PC-3 (cell line): ENCODE measurements around the gene GALNT10. TPM values are rescaled to one million over a fixed set of nuclear protein-coding genes. Genes with fewer than 3 reads are reported as not detected.

Experiments used
- ATAC-seq: fragments of 200-7000 bp; cut with Tn5 transposase; 2 replicates; pipeline ENCODE4 v1.9.1; 2020; ENCODE audit warnings: mild to moderate bottlenecking, moderate library complexity
- BruUV-seq: library from RNA; stranded (reverse); fragments of 400-500 nt; replicated peaks from 2 replicates; lab custom pipeline; 2021; lab: Mats Ljungman, UMichigan
- CTCF ChIA-PET: fragments of 300-600 bp; sonication (Branson Sonifier 250); formaldehyde crosslinking; loops from one replicate; lab custom pipeline; 2022; ENCODE audit warnings: antibody characterized with exemption; lab: Charles Lee
- POLR2A ChIA-PET: fragments of 300-600 bp; sonication (Branson Sonifier 250); formaldehyde crosslinking; loops from one replicate; lab custom pipeline; 2022; ENCODE audit warnings: antibody characterized with exemption; ENCODE audit not compliant: unreplicated experiment; lab: Charles Lee
- DNase-seq: peaks from one replicate; pipeline ENCODE4 v3.0.0-alpha.2; 2015
- H2AFZ ChIP-seq: fragments of 300-600 bp; sonication (generic); 2 replicates; pipeline ENCODE4 v1.6.0; 2016; ENCODE audit warnings: antibody characterized with exemption, low read length
- H3F3A ChIP-seq: fragments of 300-600 bp; sonication (generic); one replicate; pipeline ENCODE4 v1.6.0; 2017; ENCODE audit warnings: antibody characterized with exemption, low read length, control low read depth, mild to moderate bottlenecking; ENCODE audit not compliant: unreplicated experiment
- H3K27ac ChIP-seq: fragments of 300-600 bp; sonication (generic); 2 replicates; pipeline ENCODE4 v1.5.1; 2016; ENCODE audit warnings: mild to moderate bottlenecking, low read length
- H3K27me3 ChIP-seq: fragments of 300-600 bp; sonication (generic); 2 replicates; pipeline ENCODE4 v1.6.1; 2016; ENCODE audit warnings: low read length, mixed read lengths
- H3K36me3 ChIP-seq: fragments of 300-600 bp; sonication (generic); 2 replicates; pipeline ENCODE4 v1.6.1; 2016; ENCODE audit warnings: low read depth, mixed run types, low read length, mixed read lengths
- H3K4me1 ChIP-seq: fragments of 300-600 bp; sonication (generic); 2 replicates; pipeline ENCODE4 v1.5.1; 2016; ENCODE audit warnings: low read length; ENCODE audit not compliant: insufficient read depth
- H3K4me2 ChIP-seq: fragments of 300-600 bp; sonication (generic); 2 replicates; pipeline ENCODE4 v1.6.0; 2016; ENCODE audit warnings: low read length
- H3K4me3 ChIP-seq: fragments of 300-600 bp; sonication (generic); 2 replicates; pipeline ENCODE4 v1.5.1; 2016; ENCODE audit warnings: mild to moderate bottlenecking, low read length, mixed read lengths
- H3K79me2 ChIP-seq: fragments of 300-600 bp; sonication (generic); 2 replicates; pipeline ENCODE4 v1.6.1; 2017; ENCODE audit warnings: low read length, mixed read lengths
- H3K9ac ChIP-seq: fragments of 300-600 bp; sonication (generic); 2 replicates; pipeline ENCODE4 v1.6.0; 2016; ENCODE audit warnings: mild to moderate bottlenecking, low read length
- H3K9me2 ChIP-seq: fragments of 300-600 bp; sonication (generic); replicated peaks from 2 replicates; pipeline ENCODE4 v1.6.1; 2016; ENCODE audit warnings: mixed run types, low read length, mixed read lengths
- H3K9me3 ChIP-seq: fragments of 300-600 bp; sonication (generic); 2 replicates; pipeline ENCODE4 v1.6.1; 2016; ENCODE audit warnings: low read length, mixed read lengths
- H4K20me1 ChIP-seq: fragments of 300-600 bp; sonication (generic); 2 replicates; pipeline ENCODE4 v1.6.1; 2016; ENCODE audit warnings: low read length, mixed read lengths
- CTCF ChIP-seq: fragments of 300-600 bp; sonication (generic); conservative IDR thresholded peaks from 2 replicates; pipeline ENCODE4 v1.5.1; 2017; ENCODE audit warnings: antibody characterized with exemption, low read depth, mild to moderate bottlenecking, low read length
- EZH2 ChIP-seq: fragments of 300-600 bp; sonication (generic); IDR thresholded peaks from one replicate; pipeline ENCODE4 v1.6.1; 2017; ENCODE audit warnings: antibody characterized with exemption, mild to moderate bottlenecking, low read length; ENCODE audit not compliant: unreplicated experiment
- EZH2phosphoT487 ChIP-seq: fragments of 300-600 bp; sonication (generic); IDR thresholded peaks from 2 replicates; pipeline ENCODE4 v1.6.1; 2018; ENCODE audit warnings: mild to moderate bottlenecking, antibody characterized with exemption, low read length, borderline replicate concordance
- intact Hi-C: fragments of 100-400 bp; cut with micrococcal nuclease; formaldehyde crosslinking; loops from 2 replicates; pipeline ENCODE4 v1.9.0; 2023
- total RNA-seq: library from RNA; depleted of rRNA; stranded (reverse); fragments of >200 nt; gene quantifications from 2 replicates; pipeline ENCODE4 v1.2.3, GENCODE V29; 2014

The GALNT10 gene
- total RNA-seq, 1 experiment from 2014 or later, result 46.2 TPM

GRCh38 chr5:154202379-154203260 is 12.1 kb downstream of the GALNT10 start:
- Histone ChIP-seq H3K9me2 (no peaks in the 10 kb centered on the region), H3K9me3 (no peaks in the 10 kb centered on the region), H3K4me1 (peaks cover 28% of the 10 kb centered on the region), H2AFZ (no peak overlapping the region), H3K4me3 (no peak overlapping the region), H3K9ac (no peak overlapping the region), H3F3A (peaks cover 5% of the 10 kb centered on the region), H3K79me2 (peaks cover 75% of the 10 kb centered on the region), H3K4me2 (no peak overlapping the region), H3K27ac (no peak overlapping the region), H4K20me1 (no peaks in the 10 kb centered on the region), H3K36me3 (peaks cover 8% of the 10 kb centered on the region; the same call in 1 of the 2 replicates), H3K27me3 (no peaks in the 10 kb centered on the region)
- no peak for ATAC-seq
- BruUV-seq, result no TSS peak
- ChIA-PET CTCF (no interaction called here), POLR2A (interaction anchor here (0.6 kb wide), 1 partner anchor 223 kb away, joined by 5 read pairs; no protein-coding TSS in a partner anchor)
- intact Hi-C loops, result no loop called here
- TF ChIP-seq EZH2phosphoT487 (no peak), EZH2 (no peak), CTCF (no peak)
- DNase-seq, result no peak

GRCh38 chr5:154203798-154204578 is 13.5 kb downstream of the GALNT10 start:
- peaks cover 15% of the 10 kb centered on the region for H3K4me1 ChIP-seq
- no peak for DNase-seq
- no peak overlapping the region for H3K4me3 ChIP-seq
- H3K27me3 ChIP-seq, result no peaks in the 10 kb centered on the region
- BruUV-seq, result no TSS peak
- no peak overlapping the region for H2AFZ ChIP-seq
- no peaks in the 10 kb centered on the region for H3F3A ChIP-seq
- TF ChIP-seq EZH2 (no peak), CTCF (no peak)
- POLR2A ChIA-PET, result no interaction called here
- peaks cover 8% of the 10 kb centered on the region; the same call in 1 of the 2 replicates for H3K36me3 ChIP-seq
- CTCF ChIA-PET, result no interaction called here
- no peak overlapping the region for H3K9ac ChIP-seq
- ATAC-seq, result no peak
- no peaks in the 10 kb centered on the region for H3K9me2 ChIP-seq
- H3K9me3 ChIP-seq, result no peaks in the 10 kb centered on the region
- no peak overlapping the region for H3K27ac ChIP-seq
- H3K79me2 ChIP-seq, result peaks cover 75% of the 10 kb centered on the region
- H4K20me1 ChIP-seq, result no peaks in the 10 kb centered on the region
- intact Hi-C loops, result no loop called here
- no peak overlapping the region for H3K4me2 ChIP-seq
